K562 (cell line): Measurements from ENCODE around the gene NTRK2. TPM values are rescaled to one million over a fixed set of nuclear protein-coding genes. Genes with fewer than 3 reads are reported as not detected.

Source experiments
- ATAC-seq: fragments of 200-7000 bp; cut with Tn5 transposase; 3 replicates; pipeline ENCODE4 v1.9.1; 2020; ENCODE audit warnings: moderate library complexity
- BruUV-seq: library from RNA; stranded (reverse); fragments of 400-500 nt; replicated peaks from 2 replicates; lab custom pipeline; 2021; lab: Mats Ljungman, UMichigan
- CTCF ChIA-PET: fragments of 300-600 bp; formaldehyde crosslinking; extraction: SDS; loops from one replicate; lab custom pipeline; 2021; ENCODE audit warnings: low intra/inter-chr PET ratio; lab: Yijun Ruan, JAX
- POLR2A ChIA-PET: fragments of 300-600, 350-650 bp; sonication (Branson Sonifier 250); formaldehyde crosslinking; extraction: SDS; loops from one replicate; lab custom pipeline; 2021; ENCODE audit warnings: antibody characterized with exemption, inconsistent platforms; lab: Yijun Ruan, JAX
- DNase-seq, 4 experiments: peaks; one replicate each; pipeline versions ENCODE4 v3.0.0 to v3.0.0-alpha.2; 2011 to 2018; ENCODE audit warnings: low spot score in 3 of 4, mixed read lengths in 3 of 4; ENCODE audit errors: extremely low read depth in 1 of 4
- FAIRE-seq: peaks from 2 replicates; lab custom pipeline; 2011; peaks lifted over from hg19 to GRCh38; lab: Jason Lieb, UNC
- H2AFZ ChIP-seq: 2 replicates; pipeline ENCODE4 v1.6.0; 2011; ENCODE audit warnings: low read depth, low read length, control low read depth, inconsistent platforms
- H3K27ac ChIP-seq: fragments of 200-600 bp; 3 replicates; pipeline ENCODE4 v1.8.0; 2011; ENCODE audit warnings: low read depth, mild to moderate bottlenecking, control low read depth, inconsistent platforms, low read length, moderate library complexity, mixed read lengths; ENCODE audit errors: extremely low read depth
- H3K27me3 ChIP-seq, 2 experiments: fragments of 300-600 bp in 1 of 2; 2 replicates in 1 of 2; 3 replicates in 1 of 2; pipeline versions ENCODE4 v1.6.0 to v1.8.0; 2011; ENCODE audit warnings: inconsistent platforms in 2 of 2, low read length in 2 of 2, mild to moderate bottlenecking in 1 of 2, mixed read lengths in 1 of 2, moderate library complexity in 1 of 2; ENCODE audit not compliant: control insufficient read depth in 2 of 2, insufficient read depth in 2 of 2
- H3K36me3 ChIP-seq: fragments of 300-600 bp; 3 replicates; pipeline ENCODE4 v1.8.0; 2011; ENCODE audit warnings: mild to moderate bottlenecking, low read length, inconsistent platforms; ENCODE audit not compliant: control insufficient read depth, insufficient read depth
- H3K4me1 ChIP-seq, 2 experiments: fragments of 200-600 bp in 1 of 2; replicated peaks in 1 of 2; 2 replicates in 1 of 2; 3 replicates in 1 of 2; pipeline versions ENCODE4 v1.5.1 to v1.8.0; 2011; ENCODE audit warnings: inconsistent platforms in 2 of 2, low read length in 2 of 2, mild to moderate bottlenecking in 1 of 2, mixed read lengths in 1 of 2, moderate library complexity in 1 of 2; ENCODE audit not compliant: control insufficient read depth in 2 of 2, insufficient read depth in 2 of 2
- H3K4me2 ChIP-seq: 2 replicates; pipeline ENCODE4 v1.6.1; 2011; ENCODE audit warnings: low read length, control low read depth, inconsistent platforms, mixed read lengths; ENCODE audit not compliant: insufficient read depth
- H3K4me3 ChIP-seq: fragments of 200-600 bp; sonication (generic), shearing (Covaris generic); 2 replicates; pipeline ENCODE4 v1.5.1; 2016; ENCODE audit warnings: control low read depth, inconsistent platforms
- H3K79me2 ChIP-seq: fragments of 200-600 bp; 3 replicates; pipeline ENCODE4 v1.8.0; 2011; ENCODE audit warnings: low read length, inconsistent platforms; ENCODE audit not compliant: control insufficient read depth, insufficient read depth
- H3K9ac ChIP-seq, 2 experiments: 2 replicates each; pipeline versions ENCODE4 v1.6.0 to v1.6.1; 2011; ENCODE audit warnings: low read depth in 2 of 2, low read length in 2 of 2, control low read depth in 1 of 2, inconsistent platforms in 1 of 2, mild to moderate bottlenecking in 1 of 2, mixed read lengths in 1 of 2; ENCODE audit not compliant: insufficient read depth in 1 of 2
- H3K9me1 ChIP-seq: one replicate; pipeline ENCODE4 v1.6.0; 2011; ENCODE audit warnings: inconsistent platforms, mild to moderate bottlenecking, low read length, moderate library complexity; ENCODE audit not compliant: control insufficient read depth, insufficient read depth
- H3K9me3 ChIP-seq: replicated peaks from 2 replicates; pipeline ENCODE4 v1.5.1; 2011; ENCODE audit warnings: low read depth, low read length, inconsistent platforms; ENCODE audit not compliant: control insufficient read depth, insufficient read depth
- H4K20me1 ChIP-seq: replicated peaks from 2 replicates; pipeline ENCODE4 v1.6.1; 2011; ENCODE audit warnings: low read length, inconsistent platforms, mixed read lengths; ENCODE audit not compliant: control insufficient read depth, insufficient read depth
- CREBBP ChIP-seq: IDR thresholded peaks from one replicate; pipeline ENCODE4 v1.6.1; 2012; ENCODE audit warnings: low read depth, mild to moderate bottlenecking, control low read depth, inconsistent platforms, low read length
- CREM ChIP-seq: IDR thresholded peaks from 2 replicates; pipeline ENCODE4 v1.6.1; 2014; ENCODE audit warnings: antibody characterized with exemption, low read depth
- GMEB1 ChIP-seq: fragments of 250-450 bp; sonication (Bioruptor Pico); IDR thresholded peaks from 2 replicates; pipeline ENCODE4 v1.4.0; 2020; ENCODE audit warnings: mild to moderate bottlenecking
- HMBOX1 ChIP-seq: sonication (generic); IDR thresholded peaks from 2 replicates; pipeline ENCODE4 v1.6.1; 2016
- MCM7 ChIP-seq, 2 experiments: fragments of 450-650 bp; IDR thresholded peaks; 2 replicates each; pipeline ENCODE4 v1.6.1; 2016 to 2018
- in situ Hi-C: fragments of 300-500 bp; cut with MboI; formaldehyde crosslinking; loops from 4 replicates; pipeline ENCODE4 v1.15.0; 2018; ENCODE audit warnings: inconsistent platforms, mixed read lengths
- intact Hi-C: fragments of 100-400 bp; cut with micrococcal nuclease; formaldehyde crosslinking; loops from 2 replicates; pipeline ENCODE4 v1.14.2; 2022
- polyA plus RNA-seq, 8 experiments: library from polyadenylated mRNA; depleted of rRNA in 4 of 8; stranded (reverse) in 5 of 8; unstranded in 3 of 8; fragments of >200 nt; fragmentation: Nextera tagmentation in 2 of 8; fragmentation: Illumina TruSeq in 1 of 8; extraction: Ambion mirVana in 2 of 8; extraction: Trizol in 1 of 8; gene quantifications; 2 replicates each; pipeline versions ENCODE4 v1.2.1 to v1.2.3, GENCODE V29; 2011 to 2014; ENCODE audit warnings: inconsistent platforms in 1 of 8, missing spikeins in 1 of 8
- total RNA-seq, 7 experiments: library from RNA; depleted of rRNA in 6 of 7; stranded (reverse); fragments of >200 nt in 6 of 7; fragmentation: Illumina TruSeq in 2 of 7; extraction: Trizol in 2 of 7; gene quantifications; 2 replicates each; pipeline versions ENCODE4 v1.2.1 to v1.2.3, GENCODE V29; 2011 to 2021; ENCODE audit warnings: low replicate concordance in 1 of 7

The NTRK2 gene
- total and polyA plus RNA-seq, 9 of the 15 experiments (the other 6 are each of a cell fraction or from before 2014, with no cell fraction given), result not detected

- TF ChIP-seq HMBOX1 (no peak), CREBBP (no peak)
Observed at GRCh38 chr9:84845956-84846900, 176.7 kb downstream of the NTRK2 start (continued).

GRCh38 chr9:84846906-84847305 lies 177.4 kb downstream of the NTRK2 start:
- no peak for FAIRE-seq
- H3K9ac ChIP-seq, result no peak overlapping the region
- no peak overlapping the region for H3K4me2 ChIP-seq
- no peaks in the 10 kb centered on the region for H4K20me1 ChIP-seq
- no peaks in the 10 kb centered on the region for H3K27me3 ChIP-seq
- no peaks in the 10 kb centered on the region for H3K36me3 ChIP-seq
- no peak overlapping the region for H2AFZ ChIP-seq
- H3K4me3 ChIP-seq, result no peak overlapping the region
- H3K9me3 ChIP-seq, result no peaks in the 10 kb centered on the region
- intact Hi-C loops (no loop called here), in situ Hi-C loops (no loop called here)
- H3K9me1 ChIP-seq, result no peaks in the 10 kb centered on the region
- H3K79me2 ChIP-seq, result no peaks in the 10 kb centered on the region
- H3K4me1 ChIP-seq, result no peaks in the 10 kb centered on the region
- DNase-seq, result no peak
- BruUV-seq, result no TSS peak
- CTCF ChIA-PET, result no interaction called here
- no peak overlapping the region for H3K27ac ChIP-seq
- TF ChIP-seq GMEB1 (CRISPR knock-in tag) (no peak), MCM7 (IDR thresholded peaks at IDR 0.05) (no peak), CREM (no peak)
- POLR2A ChIA-PET, result no interaction called here
- ATAC-seq, result no peak
